CD4-positive, alpha-beta T cell treated with Interleukin-12 subunit alpha and Interleukin-12 subunit beta, for 1 hour (primary cell): ENCODE data around the gene RNF149.
A peak's percentile ranks its signal among the peaks of the same experiment; 100 is the strongest.
"Not testable (repeated sequence)": the region's sequence is repeated elsewhere in the genome, so short reads cannot be mapped to it uniquely, and the experiment has no call there.

Experiments used
- DNase-seq: peaks from one replicate; pipeline ENCODE4 v3.0.0-alpha.2; 2020

RNF149 gene

GRCh38 chr2:101253013-101253702 is 55.3 kb downstream of the RNF149 start:
- peak; percentile 84 for DNase-seq

DNA sequence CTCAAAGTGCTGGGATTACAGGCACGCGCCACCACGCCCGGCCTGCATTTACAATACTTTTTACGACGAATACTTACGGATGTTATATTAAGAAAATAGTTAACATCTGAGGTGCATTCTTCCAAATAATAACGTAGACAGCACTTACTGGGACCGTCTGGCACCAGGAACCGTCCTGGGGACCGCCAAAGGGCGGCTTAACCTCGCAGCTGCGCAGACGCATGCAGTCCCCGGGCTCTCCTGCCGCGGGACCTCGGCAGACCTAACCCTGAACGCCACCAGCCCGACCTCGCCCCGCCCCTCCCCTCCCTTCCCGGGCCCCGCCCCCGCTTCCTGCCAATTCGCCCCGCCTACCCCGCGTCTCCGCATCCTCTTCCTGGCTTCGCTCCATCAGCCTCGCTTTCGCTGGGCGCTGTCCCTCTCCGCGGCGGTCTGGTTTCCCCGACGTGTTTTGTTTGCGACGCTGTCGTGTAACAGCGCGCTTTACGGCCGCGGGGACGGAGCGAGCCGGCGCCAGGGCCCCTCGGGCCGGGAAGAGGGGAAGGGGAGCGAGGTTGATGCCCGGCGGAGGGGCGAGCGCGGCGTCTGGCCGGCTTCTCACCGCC is 56.0 kb downstream of the RNF149 start, which contains the start of gene CNOT11:
TSS of gene CNOT11 (plus strand) at position 479 of the 605 bp plus-strand sequence. CDS start at position 558, 79 bp downstream.
- peak; percentile 99 for DNase-seq

DNA sequence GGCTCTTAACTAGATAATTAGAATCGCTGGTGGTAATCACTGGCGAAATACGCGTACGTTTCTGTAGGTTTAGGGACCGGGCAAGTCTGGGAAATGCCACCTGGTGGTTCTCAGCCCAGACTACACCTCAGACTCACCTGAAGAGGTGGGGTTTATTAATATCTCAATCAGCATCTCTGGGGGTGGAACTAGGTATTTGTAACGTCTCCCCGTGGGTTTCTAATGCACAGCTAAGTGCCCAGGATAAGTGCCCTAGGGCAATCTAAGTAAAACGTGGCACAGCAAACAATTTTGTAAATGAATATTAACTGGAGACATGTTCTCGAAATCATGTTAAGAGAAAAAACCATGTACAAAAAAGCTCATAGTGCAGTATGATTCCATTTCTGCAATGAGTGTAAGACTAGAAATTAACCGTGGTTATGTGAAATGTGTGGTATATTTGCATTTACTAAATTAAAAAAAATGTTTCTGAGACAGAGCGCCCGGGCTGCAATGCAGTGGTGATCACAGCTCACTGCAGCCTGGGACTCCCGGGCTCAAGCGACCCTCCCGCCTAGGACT is 56.6 kb downstream of the RNF149 start:
- peak; percentile 50 for DNase-seq

GRCh38 chr2:101251246-101251781 is 57.2 kb downstream of the RNF149 start:
- DNase-seq, result not testable (repeated sequence)

DNA sequence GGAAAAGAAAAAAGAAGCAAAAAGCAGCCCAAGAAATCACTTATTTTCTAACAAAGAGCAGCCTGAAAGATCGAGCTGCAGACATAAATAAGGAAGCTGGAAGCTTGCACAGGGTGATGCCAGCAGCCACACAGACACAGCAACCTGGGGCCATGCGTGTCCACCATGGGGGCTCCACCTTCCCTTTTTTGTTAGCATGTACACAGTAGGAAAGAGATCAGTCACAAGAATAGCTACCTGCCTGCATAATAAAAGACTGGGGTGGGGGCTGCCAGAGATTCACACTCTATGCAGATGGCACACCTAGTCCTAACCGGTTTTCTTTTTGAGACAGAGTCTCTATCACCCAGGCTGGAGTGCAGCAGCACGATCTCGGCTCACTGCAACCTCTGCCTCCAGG is 58.7 kb downstream of the RNF149 start:
- DNase-seq, result no peak

DNA sequence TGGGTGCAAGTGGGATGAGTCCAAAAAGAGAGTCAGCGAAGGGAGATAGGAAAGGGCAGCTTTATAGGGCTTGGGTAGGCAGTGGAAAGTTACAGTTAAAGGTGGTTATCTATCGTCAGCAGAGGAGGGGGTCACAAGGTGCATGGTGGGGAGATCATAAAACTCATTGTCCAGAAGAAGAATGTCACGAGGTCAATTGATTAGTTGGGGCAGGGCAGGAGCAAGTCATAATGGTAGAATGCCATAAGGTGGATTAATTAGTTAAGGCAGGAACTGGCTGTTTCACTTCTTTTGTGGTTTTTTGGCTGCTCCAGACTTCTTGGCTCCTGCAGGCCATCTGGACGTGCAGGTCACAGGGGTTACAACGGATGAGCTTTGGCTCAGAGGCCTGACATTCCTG is 59.7 kb downstream of the RNF149 start:
- not testable (repeated sequence) for DNase-seq

DNA sequence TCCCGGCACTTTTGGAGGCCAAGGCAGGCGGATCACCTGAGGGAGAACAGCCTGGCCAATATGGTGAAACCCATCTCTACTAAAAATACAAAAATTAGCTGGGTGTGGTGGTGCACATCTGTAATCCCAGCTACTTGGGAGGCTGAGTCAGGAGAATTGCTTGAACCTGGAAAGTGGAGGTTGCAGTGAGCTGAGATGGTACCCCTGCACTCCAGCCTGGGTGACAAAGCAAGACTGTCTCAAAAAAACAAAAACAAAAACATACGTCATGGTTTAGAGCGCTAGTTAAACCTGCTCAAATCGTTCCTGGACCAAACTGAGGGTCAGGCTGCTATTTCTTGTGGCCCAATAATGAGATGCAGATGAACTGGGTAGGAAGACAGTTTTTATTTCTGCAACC is 63.0 kb downstream of the RNF149 start:
- DNase-seq, result not testable (repeated sequence)

DNA sequence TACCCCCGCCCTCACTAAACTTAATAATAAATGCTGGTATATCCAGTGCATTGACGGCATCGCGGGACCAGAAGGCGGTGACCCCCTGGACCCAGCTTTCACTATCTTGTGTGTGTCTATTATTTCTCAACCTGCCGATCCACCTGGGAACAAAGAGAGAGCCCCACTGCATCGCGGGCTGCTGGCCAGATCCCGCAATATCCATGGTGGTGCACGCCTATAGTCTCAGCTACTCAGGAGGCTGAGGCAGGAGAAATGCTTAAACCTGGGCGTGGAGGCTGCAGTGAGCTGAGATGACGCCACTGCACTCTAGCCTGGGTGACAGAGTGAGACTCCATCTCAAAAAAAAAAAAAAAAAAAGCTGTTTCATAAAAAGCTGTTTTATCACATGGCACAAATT is 63.6 kb downstream of the RNF149 start:
- not testable (repeated sequence) for DNase-seq

DNA sequence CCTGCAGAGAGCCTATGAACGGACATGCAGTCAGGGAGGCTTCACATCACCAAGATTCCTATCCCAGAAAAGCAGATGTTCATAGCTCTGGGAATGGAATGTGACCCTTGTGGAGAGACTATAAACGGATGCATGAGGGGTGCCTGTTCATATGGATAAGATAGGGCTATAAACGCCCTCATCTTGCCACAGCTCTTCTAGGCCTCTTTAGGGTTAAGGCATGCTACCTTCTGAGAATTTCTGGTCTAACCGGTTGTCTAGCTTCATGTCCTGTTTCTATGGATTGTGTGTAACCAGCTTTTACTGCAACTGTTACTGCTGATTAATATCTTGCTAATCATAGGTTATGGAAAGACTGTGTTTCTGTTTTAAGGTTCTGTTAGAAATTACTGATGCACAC is 64.1 kb downstream of the RNF149 start:
- DNase-seq, result not testable (repeated sequence)

DNA sequence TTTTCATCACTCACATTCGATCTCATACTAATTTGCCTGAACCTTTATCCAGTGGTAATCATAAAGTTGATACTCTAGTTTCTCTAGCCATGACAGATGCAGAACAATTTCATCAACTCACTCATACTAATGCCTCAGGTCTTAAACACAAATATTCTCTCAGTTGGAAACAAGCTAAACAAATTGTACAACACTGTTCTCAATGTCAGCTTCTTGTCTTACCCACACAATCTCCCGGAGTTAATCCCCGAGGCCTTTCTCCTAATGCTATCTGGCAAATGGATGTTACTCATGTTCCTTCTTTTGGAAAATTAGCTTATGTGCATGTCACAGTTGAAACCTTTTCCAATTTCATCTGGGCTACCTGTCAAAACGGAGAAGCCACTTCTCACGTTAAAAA is 67.3 kb downstream of the RNF149 start:
- DNase-seq, result no peak

DNA sequence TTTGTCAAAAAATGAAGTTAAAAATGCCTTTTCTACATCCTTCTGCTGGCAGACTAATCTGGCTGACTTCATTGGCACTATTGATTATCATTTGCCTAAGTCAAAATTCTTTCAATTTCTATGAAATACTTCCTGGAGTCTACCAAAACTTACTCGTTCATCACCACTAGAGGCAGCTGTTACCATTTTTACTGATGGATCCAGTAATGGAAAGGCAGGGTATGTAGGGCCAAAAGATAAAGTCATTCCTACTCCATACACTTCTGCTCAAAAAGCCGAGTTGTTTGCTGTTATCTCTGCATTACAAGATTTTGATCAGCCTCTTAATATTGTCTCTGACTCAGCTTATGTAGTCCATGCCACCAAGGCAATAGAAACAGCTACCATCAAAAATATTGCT is 67.8 kb downstream of the RNF149 start:
- peak; percentile 42 for DNase-seq

GRCh38 chr2:101239760-101240118 is 68.8 kb downstream of the RNF149 start:
- not testable (repeated sequence) for DNase-seq

DNA sequence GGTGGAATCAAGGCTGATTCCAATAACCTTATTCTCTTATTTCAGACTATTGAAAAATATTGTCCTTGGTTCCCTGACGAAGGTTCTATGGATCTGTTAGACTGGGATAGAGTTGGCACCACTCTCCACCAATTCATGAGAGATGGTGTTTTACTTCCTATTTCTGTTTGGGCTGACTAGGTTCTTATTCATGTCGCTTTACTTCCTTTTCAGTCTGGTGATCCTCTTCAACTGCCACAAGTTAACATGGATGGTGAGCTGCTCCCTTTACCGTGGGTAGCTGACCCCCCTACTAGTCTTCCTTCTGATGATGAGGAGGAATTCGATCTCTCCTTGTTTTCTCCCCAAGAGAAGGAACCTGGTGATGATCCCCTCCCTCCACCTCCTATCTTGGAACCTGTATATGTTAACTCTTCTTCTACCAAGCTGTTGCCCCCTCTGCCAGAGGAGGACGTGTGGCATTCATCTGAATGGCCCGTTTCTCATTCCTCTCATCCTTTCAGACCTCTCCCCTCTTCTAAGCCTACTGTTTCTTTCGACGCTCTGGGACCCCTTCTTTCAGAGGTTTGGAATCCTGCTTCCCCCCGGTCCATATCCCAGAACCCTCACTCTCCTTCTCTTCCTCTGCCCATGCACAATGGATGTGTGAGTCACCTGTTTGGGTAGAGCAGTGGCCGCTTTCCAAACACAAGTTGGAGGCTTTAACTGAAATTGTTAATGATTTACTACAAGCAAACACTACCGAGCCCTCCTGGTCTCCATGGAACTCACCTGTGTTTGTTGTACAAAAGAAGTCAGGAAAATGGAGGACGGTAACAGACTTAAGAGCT is 69.4 kb downstream of the RNF149 start:
- DNase-seq, result no peak

- DNase-seq, result not testable (repeated sequence)
Observed at GRCh38 chr2:101237944-101238343, 70.6 kb downstream of the RNF149 start.

GRCh38 chr2:101235956-101236355 is 72.5 kb downstream of the RNF149 start:
- not testable (repeated sequence) for DNase-seq

DNA sequence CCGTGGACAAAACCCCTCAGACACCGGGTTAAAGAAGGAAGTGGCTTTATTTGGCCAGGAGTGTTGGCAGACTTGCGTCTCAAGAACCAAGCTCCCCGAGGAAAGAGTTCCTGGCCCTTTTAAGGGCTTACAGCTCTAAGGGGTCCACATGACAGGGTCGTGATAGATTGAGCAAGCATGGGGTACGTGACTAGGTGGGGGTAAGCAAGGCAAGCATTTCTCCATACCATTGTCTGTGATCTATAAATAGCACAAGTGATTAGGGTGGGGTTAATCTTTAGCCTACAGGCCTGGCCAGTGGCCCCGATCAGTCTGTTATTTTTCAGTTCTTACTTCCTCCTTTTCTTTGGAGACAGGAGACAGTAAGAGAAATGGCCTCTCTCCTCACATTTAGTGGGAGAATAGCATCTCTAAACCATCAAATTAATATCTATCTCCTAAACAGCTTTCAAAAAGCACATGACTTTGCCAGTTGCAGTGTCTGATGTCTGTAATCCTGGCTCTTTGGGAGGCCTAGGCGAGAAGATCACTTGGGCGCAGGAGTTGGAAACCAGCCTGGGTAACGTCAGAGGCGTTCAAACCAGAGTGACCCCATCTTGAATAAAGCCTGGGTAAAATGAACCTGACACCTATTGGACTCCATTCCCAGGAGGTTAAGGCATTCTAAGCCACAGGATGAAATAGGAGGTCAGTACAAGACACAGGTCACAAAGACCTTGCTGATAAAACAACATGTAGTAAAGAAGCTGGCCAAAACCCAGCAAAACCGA is 74.1 kb downstream of the RNF149 start:
- no peak for DNase-seq

DNA sequence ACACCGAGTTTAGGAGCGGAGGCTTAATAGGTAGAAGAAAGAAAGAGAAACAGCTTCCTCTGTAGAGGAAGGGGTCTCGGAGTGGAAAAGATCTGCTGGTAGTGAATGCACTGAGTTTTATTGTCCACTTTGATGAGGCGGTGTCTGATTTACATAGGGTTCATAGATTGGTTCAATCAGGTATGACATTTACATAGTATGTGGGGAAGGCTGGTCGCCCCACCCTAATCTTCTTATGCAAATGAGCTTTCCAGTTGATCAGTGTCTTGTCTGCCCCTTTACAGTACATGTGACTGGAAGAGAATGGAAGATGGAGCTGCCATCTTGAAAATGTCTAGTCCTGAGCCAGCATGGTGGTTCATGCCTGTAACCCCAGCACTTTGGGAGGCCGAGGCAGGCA is 75.7 kb downstream of the RNF149 start:
- no peak for DNase-seq

DNA sequence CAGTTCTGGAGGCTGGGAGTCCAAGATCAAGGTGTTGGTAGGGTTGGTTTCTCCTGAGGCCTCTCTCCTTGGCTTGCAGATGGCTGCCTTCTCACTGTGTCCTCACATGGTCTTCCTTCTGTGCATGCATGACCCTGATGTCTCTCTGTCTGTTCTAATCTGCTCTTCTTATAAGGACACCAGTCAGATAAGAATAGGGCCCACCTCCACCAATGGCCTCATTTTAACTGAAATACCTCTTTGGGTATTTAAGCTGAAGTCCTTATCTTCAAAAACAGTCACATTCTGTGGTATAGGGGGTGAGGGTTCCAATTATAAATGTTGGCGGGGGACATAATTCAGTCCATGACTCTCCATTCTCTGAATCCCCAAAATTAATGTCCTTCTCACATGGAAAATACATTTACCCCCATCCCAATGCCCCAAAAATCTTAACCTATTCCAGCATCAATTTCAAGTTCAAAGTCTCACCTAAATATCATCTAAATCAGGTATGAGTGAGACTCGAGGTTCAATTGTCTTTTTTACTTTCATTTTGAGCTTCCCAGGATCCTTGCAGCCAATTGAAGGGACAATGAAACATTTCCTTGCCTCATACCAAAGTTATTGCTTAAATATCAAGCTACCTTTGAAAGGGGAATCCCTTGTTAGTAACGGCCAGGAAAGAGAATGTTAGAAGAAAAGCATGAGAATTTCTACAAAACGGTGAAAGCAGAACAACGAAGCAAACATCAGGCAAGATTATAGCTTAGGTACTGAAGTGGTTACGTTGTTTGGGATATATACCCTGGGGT is 76.4 kb downstream of the RNF149 start:
- no peak for DNase-seq

GRCh38 chr2:101231240-101231639 is 77.3 kb downstream of the RNF149 start:
- DNase-seq, result no peak

- DNase-seq, result no peak
Observed at GRCh38 chr2:101230541-101231001, 77.9 kb downstream of the RNF149 start.
